ENCODE results near the gene LRRC49.

- no peak for TF ChIP-seq CTCF (IDR thresholded peaks at IDR 0.05)
- TF ChIP-seq EP300 (IDR thresholded peaks at IDR 0.05): no peak
- no peak for TF ChIP-seq POLR2A (IDR thresholded peaks at IDR 0.05)
Measured at GRCh38 chr15:70932397-70932796, 39.8 kb downstream of the LRRC49 start.
